ENCODE data around the gene DOCK9.

The DOCK9 gene

GRCh38 chr13:98934243-98934642, 43.6 kb downstream of the DOCK9 start:
- H3K4me3 ChIP-seq (ENCODE audit: low read depth, low read length) = no peak overlapping the region
- no peak for TF ChIP-seq CTCF (IDR thresholded peaks at IDR 0.05; ENCODE audit: borderline replicate concordance, insufficient read depth, low read depth, low read length)

GRCh38 chr13:98930151-98930591, 47.7 kb downstream of the DOCK9 start:
- TF ChIP-seq CTCF (IDR thresholded peaks at IDR 0.05; ENCODE audit: borderline replicate concordance, insufficient read depth, low read depth, low read length) = no peak
- peak overlapping the region; percentile 19 for H3K4me3 ChIP-seq (ENCODE audit: low read depth, low read length)

GRCh38 chr13:98927951-98928927, 49.6 kb downstream of the DOCK9 start:
- no peak for TF ChIP-seq CTCF (IDR thresholded peaks at IDR 0.05; ENCODE audit: borderline replicate concordance, insufficient read depth, low read depth, low read length)
- no peak overlapping the region for H3K4me3 ChIP-seq (ENCODE audit: low read depth, low read length)

GRCh38 chr13:98925949-98926348, 51.9 kb downstream of the DOCK9 start:
- H3K4me3 ChIP-seq (ENCODE audit: low read depth, low read length) = no peak overlapping the region
- TF ChIP-seq CTCF (IDR thresholded peaks at IDR 0.05; ENCODE audit: borderline replicate concordance, insufficient read depth, low read depth, low read length) = no peak

GRCh38 chr13:98923641-98924397, 54.0 kb downstream of the DOCK9 start:
- no peak for TF ChIP-seq CTCF (IDR thresholded peaks at IDR 0.05; ENCODE audit: borderline replicate concordance, insufficient read depth, low read depth, low read length)
- H3K4me3 ChIP-seq (ENCODE audit: low read depth, low read length) = no peak overlapping the region

GRCh38 chr13:98922306-98922705, 55.6 kb downstream of the DOCK9 start:
- H3K4me3 ChIP-seq (ENCODE audit: low read depth, low read length) = no peak overlapping the region
- TF ChIP-seq CTCF (IDR thresholded peaks at IDR 0.05; ENCODE audit: borderline replicate concordance, insufficient read depth, low read depth, low read length) = no peak
